ENCODE data around the gene PSMC3IP. TPM values are rescaled to one million over a fixed set of nuclear protein-coding genes. Genes with fewer than 3 reads are reported as not detected.

PSMC3IP gene
- polyA plus RNA-seq, 1 donor from 2014 or later: 22.5 TPM

DNA sequence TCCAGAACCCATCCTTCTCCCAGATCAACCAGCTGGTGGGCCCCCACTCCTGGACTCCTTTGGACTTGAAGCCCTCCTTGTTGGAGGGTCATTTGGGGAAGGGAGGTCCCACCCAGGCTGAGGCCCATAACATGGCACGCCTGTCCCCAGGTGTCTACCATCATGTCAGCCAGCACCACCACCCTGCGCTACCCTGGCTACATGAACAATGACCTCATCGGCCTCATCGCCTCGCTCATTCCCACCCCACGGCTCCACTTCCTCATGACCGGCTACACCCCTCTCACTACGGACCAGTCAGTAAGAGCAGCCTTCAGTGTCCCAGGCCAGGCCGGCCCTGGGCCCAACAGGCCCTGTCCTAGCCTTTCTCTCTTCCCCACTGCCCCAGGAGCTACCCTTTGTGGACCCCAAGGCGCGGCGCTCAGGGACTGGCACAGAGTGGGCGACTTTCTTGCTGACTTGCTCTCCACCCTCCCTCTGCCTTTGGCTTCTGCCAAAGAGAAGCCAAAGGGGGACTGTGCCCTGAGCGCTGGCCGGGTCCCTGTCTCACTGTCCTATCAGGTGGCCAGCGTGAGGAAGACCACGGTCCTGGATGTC lies 36.3 kb upstream of the PSMC3IP start:
- no peaks in the 10 kb centered on the region for H3K9me3 ChIP-seq (ENCODE audit: low read length)
- no peaks in the 10 kb centered on the region for H3K36me3 ChIP-seq (ENCODE audit: insufficient read depth, low read length)
- no peaks in the 10 kb centered on the region for H3F3A ChIP-seq (ENCODE audit: insufficient read depth, low read length, poor library complexity, severe bottlenecking)
- no peaks in the 10 kb centered on the region for H3K9me2 ChIP-seq (ENCODE audit: insufficient read depth, low read length)
- H4K20me1 ChIP-seq (ENCODE audit: insufficient read depth): no peaks in the 10 kb centered on the region
- H2AFZ ChIP-seq (ENCODE audit: low read depth, low read length): no peak overlapping the region
- H3K9ac ChIP-seq (ENCODE audit: low read length): no peak overlapping the region
- no peak overlapping the region for H3K4me3 ChIP-seq (ENCODE audit: low read length)
- TF ChIP-seq EZH2 (IDR thresholded peaks at IDR 0.05; ENCODE audit: borderline replicate concordance, insufficient read depth, low read length, poor library complexity, severe bottlenecking): no peak
- TF ChIP-seq, protein P1, sequence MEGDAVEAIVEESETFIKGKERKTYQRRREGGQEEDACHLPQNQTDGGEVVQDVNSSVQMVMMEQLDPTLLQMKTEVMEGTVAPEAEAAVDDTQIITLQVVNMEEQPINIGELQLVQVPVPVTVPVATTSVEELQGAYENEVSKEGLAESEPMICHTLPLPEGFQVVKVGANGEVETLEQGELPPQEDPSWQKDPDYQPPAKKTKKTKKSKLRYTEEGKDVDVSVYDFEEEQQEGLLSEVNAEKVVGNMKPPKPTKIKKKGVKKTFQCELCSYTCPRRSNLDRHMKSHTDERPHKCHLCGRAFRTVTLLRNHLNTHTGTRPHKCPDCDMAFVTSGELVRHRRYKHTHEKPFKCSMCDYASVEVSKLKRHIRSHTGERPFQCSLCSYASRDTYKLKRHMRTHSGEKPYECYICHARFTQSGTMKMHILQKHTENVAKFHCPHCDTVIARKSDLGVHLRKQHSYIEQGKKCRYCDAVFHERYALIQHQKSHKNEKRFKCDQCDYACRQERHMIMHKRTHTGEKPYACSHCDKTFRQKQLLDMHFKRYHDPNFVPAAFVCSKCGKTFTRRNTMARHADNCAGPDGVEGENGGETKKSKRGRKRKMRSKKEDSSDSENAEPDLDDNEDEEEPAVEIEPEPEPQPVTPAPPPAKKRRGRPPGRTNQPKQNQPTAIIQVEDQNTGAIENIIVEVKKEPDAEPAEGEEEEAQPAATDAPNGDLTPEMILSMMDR (IDR thresholded peaks at IDR 0.05; ENCODE audit: poor library complexity, severe bottlenecking): no peak
- no peak for TF ChIP-seq POLR2AphosphoS5 (IDR thresholded peaks at IDR 0.05)
- no peak for TF ChIP-seq SMC3 (conservative IDR thresholded peaks at IDR 0.05; ENCODE audit: poor library complexity)
- no peak for TF ChIP-seq RAD21 (conservative IDR thresholded peaks at IDR 0.05)
- TF ChIP-seq, protein P2, sequence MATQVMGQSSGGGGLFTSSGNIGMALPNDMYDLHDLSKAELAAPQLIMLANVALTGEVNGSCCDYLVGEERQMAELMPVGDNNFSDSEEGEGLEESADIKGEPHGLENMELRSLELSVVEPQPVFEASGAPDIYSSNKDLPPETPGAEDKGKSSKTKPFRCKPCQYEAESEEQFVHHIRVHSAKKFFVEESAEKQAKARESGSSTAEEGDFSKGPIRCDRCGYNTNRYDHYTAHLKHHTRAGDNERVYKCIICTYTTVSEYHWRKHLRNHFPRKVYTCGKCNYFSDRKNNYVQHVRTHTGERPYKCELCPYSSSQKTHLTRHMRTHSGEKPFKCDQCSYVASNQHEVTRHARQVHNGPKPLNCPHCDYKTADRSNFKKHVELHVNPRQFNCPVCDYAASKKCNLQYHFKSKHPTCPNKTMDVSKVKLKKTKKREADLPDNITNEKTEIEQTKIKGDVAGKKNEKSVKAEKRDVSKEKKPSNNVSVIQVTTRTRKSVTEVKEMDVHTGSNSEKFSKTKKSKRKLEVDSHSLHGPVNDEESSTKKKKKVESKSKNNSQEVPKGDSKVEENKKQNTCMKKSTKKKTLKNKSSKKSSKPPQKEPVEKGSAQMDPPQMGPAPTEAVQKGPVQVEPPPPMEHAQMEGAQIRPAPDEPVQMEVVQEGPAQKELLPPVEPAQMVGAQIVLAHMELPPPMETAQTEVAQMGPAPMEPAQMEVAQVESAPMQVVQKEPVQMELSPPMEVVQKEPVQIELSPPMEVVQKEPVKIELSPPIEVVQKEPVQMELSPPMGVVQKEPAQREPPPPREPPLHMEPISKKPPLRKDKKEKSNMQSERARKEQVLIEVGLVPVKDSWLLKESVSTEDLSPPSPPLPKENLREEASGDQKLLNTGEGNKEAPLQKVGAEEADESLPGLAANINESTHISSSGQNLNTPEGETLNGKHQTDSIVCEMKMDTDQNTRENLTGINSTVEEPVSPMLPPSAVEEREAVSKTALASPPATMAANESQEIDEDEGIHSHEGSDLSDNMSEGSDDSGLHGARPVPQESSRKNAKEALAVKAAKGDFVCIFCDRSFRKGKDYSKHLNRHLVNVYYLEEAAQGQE (IDR thresholded peaks at IDR 0.05; ENCODE audit: borderline replicate concordance): no peak
- TF ChIP-seq EP300 (conservative IDR thresholded peaks at IDR 0.05; ENCODE audit: poor library complexity, severe bottlenecking): no peak
- TF ChIP-seq TAF1 (IDR thresholded peaks at IDR 0.05; ENCODE audit: low read depth): no peak
- no peak for TF ChIP-seq MXI1 (conservative IDR thresholded peaks at IDR 0.05; ENCODE audit: poor library complexity, severe bottlenecking)
- no peaks in the 10 kb centered on the region for H3K27me3 ChIP-seq (ENCODE audit: insufficient read depth, low read depth, low read length)
- peaks cover 1% of the 10 kb centered on the region for H3K79me2 ChIP-seq (replicated peaks; ENCODE audit: insufficient read depth, low read length)
- no peak overlapping the region for H3K4me2 ChIP-seq (ENCODE audit: low read length)
- H3K27ac ChIP-seq (ENCODE audit: low read length): no peak overlapping the region

DNA sequence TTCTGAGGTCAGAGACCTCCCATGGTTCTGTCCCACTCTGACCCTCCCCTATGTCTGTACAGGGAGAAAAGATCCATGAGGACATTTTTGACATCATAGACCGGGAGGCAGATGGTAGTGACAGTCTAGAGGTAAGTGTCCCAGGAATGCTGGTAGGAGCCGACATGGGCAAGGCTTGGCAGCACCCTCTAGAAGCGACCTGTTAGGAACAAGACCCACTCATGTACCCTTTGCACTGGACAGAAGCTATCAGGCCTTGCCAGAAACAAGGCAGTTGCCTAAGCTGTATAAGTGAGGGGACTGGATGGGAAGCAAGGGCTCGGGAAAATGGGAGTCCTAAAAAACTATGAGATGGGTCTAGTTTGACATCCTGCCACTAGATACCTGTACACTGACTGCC lies 34.5 kb upstream of the PSMC3IP start:
- Histone ChIP-seq H2AFZ (ENCODE audit: low read depth, low read length) (no peak overlapping the region), H3K9me2 (ENCODE audit: insufficient read depth, low read length) (no peaks in the 10 kb centered on the region), H3K9ac (ENCODE audit: low read length) (no peak overlapping the region), H4K20me1 (ENCODE audit: insufficient read depth) (no peaks in the 10 kb centered on the region), H3K27ac (ENCODE audit: low read length) (no peak overlapping the region), H3K4me2 (ENCODE audit: low read length) (no peak overlapping the region), H3K36me3 (ENCODE audit: insufficient read depth, low read length) (no peaks in the 10 kb centered on the region), H3K9me3 (ENCODE audit: low read length) (no peaks in the 10 kb centered on the region), H3K27me3 (ENCODE audit: insufficient read depth, low read depth, low read length) (no peaks in the 10 kb centered on the region), H3K4me3 (ENCODE audit: low read length) (no peak overlapping the region), H3F3A (ENCODE audit: insufficient read depth, low read length, poor library complexity, severe bottlenecking) (no peaks in the 10 kb centered on the region), H3K79me2 (replicated peaks; ENCODE audit: insufficient read depth, low read length) (peaks cover 19% of the 10 kb centered on the region)
- no peak for TF ChIP-seq RAD21 (conservative IDR thresholded peaks at IDR 0.05)
- TF ChIP-seq, protein P1 (IDR thresholded peaks at IDR 0.05; ENCODE audit: poor library complexity, severe bottlenecking): no peak
- no peak for TF ChIP-seq MXI1 (conservative IDR thresholded peaks at IDR 0.05; ENCODE audit: poor library complexity, severe bottlenecking)
- TF ChIP-seq EP300 (conservative IDR thresholded peaks at IDR 0.05; ENCODE audit: poor library complexity, severe bottlenecking): no peak
- no peak for TF ChIP-seq SMC3 (conservative IDR thresholded peaks at IDR 0.05; ENCODE audit: poor library complexity)
